ENCODE measurements around the gene SERPINE1.

Gene SERPINE1

DNA sequence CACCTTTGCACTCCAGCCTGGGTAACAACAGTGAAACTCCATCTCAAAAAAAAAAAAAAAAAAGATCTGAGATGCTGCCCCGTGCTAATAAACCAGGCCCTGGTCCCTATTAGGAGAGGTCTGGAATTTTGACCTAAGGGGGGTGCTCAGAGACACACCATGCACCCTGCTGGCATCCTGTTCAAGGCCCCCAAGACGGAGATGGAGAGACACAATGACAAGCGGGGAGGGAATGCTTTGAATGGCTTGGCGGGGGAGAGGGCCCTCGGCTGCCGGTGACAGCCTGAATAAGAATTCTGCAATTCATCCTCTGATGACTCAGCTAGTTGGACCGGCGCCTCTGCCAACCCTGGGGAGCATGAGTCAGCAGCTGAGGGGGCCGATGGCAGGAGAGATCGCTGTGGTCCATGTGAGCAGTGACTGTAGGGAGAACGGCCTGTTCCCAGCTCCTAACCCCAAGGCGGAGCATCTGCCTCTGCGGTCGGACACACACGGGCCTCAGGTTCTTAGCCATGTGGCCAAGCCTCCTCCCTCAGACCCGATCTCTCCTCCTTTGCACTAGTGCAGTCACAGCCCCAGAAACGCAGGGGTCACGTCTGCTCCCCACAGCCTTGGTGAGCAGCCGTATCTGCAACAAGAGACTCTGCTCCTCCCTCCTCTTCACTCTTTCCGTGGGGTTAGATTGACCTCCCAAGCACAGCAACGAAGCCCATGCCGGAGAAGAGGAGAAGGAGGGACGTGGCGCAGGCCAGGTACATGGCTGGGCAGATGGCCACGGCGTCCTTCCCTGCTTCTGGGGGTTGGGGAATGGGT, 26.7 kb upstream of the SERPINE1 start (continued):
- TF ChIP-seq KLF16 (tag by site-specific recombination; IDR thresholded peaks at IDR 0.05) (no peak), ZNF146 (tag by site-specific recombination; IDR thresholded peaks at IDR 0.05) (no peak), ZBTB17 (tag by site-specific recombination; IDR thresholded peaks at IDR 0.05) (peak; percentile 86), ZNF132 (tag by site-specific recombination; IDR thresholded peaks at IDR 0.05; ENCODE audit: borderline replicate concordance) (no peak), KLF9 (tag by site-specific recombination; IDR thresholded peaks at IDR 0.05; ENCODE audit: low read depth) (no peak), ZNF530 (tag by site-specific recombination; IDR thresholded peaks at IDR 0.05; ENCODE audit: low read depth) (no peak), ZNF324 (tag by site-specific recombination; IDR thresholded peaks at IDR 0.05) (peak; percentile 65; the same call in 1 of the 2 replicates), SETDB1 (IDR thresholded peaks at IDR 0.05; ENCODE audit: insufficient read length, low read length) (no peak), ZSCAN30 (tag by site-specific recombination; IDR thresholded peaks at IDR 0.05) (no peak), TRIM28 (IDR thresholded peaks at IDR 0.05; ENCODE audit: borderline replicate concordance, low read length) (no peak), ZNF664 (tag by site-specific recombination; IDR thresholded peaks at IDR 0.05) (no peak), ZNF777 (tag by site-specific recombination; IDR thresholded peaks at IDR 0.05; ENCODE audit: borderline replicate concordance) (no peak), ZNF23 (tag by site-specific recombination; IDR thresholded peaks at IDR 0.05; ENCODE audit: borderline replicate concordance) (no peak), SP7 (tag by site-specific recombination; IDR thresholded peaks at IDR 0.05) (peak; percentile 83), ZNF433 (tag by site-specific recombination; IDR thresholded peaks at IDR 0.05; ENCODE audit: low read depth) (no peak), ZNF529 (tag by site-specific recombination; IDR thresholded peaks at IDR 0.05; ENCODE audit: insufficient replicate concordance) (no peak), ZNF37A (tag by site-specific recombination; IDR thresholded peaks at IDR 0.05) (no peak)
- TF ChIP-seq, protein P1, sequence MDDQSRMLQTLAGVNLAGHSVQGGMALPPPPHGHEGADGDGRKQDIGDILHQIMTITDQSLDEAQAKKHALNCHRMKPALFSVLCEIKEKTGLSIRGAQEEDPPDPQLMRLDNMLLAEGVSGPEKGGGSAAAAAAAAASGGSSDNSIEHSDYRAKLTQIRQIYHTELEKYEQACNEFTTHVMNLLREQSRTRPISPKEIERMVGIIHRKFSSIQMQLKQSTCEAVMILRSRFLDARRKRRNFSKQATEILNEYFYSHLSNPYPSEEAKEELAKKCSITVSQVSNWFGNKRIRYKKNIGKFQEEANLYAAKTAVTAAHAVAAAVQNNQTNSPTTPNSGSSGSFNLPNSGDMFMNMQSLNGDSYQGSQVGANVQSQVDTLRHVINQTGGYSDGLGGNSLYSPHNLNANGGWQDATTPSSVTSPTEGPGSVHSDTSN (CRISPR knock-in tag; IDR thresholded peaks at IDR 0.05), result no peak
- TF ChIP-seq, protein P2, sequence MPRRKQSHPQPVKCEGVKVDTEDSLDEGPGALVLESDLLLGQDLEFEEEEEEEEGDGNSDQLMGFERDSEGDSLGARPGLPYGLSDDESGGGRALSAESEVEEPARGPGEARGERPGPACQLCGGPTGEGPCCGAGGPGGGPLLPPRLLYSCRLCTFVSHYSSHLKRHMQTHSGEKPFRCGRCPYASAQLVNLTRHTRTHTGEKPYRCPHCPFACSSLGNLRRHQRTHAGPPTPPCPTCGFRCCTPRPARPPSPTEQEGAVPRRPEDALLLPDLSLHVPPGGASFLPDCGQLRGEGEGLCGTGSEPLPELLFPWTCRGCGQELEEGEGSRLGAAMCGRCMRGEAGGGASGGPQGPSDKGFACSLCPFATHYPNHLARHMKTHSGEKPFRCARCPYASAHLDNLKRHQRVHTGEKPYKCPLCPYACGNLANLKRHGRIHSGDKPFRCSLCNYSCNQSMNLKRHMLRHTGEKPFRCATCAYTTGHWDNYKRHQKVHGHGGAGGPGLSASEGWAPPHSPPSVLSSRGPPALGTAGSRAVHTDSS (tag by site-specific recombination; IDR thresholded peaks at IDR 0.05), result no peak
- TF ChIP-seq, protein P3, sequence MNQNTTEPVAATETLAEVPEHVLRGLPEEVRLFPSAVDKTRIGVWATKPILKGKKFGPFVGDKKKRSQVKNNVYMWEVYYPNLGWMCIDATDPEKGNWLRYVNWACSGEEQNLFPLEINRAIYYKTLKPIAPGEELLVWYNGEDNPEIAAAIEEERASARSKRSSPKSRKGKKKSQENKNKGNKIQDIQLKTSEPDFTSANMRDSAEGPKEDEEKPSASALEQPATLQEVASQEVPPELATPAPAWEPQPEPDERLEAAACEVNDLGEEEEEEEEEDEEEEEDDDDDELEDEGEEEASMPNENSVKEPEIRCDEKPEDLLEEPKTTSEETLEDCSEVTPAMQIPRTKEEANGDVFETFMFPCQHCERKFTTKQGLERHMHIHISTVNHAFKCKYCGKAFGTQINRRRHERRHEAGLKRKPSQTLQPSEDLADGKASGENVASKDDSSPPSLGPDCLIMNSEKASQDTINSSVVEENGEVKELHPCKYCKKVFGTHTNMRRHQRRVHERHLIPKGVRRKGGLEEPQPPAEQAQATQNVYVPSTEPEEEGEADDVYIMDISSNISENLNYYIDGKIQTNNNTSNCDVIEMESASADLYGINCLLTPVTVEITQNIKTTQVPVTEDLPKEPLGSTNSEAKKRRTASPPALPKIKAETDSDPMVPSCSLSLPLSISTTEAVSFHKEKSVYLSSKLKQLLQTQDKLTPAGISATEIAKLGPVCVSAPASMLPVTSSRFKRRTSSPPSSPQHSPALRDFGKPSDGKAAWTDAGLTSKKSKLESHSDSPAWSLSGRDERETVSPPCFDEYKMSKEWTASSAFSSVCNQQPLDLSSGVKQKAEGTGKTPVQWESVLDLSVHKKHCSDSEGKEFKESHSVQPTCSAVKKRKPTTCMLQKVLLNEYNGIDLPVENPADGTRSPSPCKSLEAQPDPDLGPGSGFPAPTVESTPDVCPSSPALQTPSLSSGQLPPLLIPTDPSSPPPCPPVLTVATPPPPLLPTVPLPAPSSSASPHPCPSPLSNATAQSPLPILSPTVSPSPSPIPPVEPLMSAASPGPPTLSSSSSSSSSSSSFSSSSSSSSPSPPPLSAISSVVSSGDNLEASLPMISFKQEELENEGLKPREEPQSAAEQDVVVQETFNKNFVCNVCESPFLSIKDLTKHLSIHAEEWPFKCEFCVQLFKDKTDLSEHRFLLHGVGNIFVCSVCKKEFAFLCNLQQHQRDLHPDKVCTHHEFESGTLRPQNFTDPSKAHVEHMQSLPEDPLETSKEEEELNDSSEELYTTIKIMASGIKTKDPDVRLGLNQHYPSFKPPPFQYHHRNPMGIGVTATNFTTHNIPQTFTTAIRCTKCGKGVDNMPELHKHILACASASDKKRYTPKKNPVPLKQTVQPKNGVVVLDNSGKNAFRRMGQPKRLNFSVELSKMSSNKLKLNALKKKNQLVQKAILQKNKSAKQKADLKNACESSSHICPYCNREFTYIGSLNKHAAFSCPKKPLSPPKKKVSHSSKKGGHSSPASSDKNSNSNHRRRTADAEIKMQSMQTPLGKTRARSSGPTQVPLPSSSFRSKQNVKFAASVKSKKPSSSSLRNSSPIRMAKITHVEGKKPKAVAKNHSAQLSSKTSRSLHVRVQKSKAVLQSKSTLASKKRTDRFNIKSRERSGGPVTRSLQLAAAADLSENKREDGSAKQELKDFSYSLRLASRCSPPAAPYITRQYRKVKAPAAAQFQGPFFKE (tag by site-specific recombination; IDR thresholded peaks at IDR 0.05; ENCODE audit: borderline replicate concordance), result no peak
- TF ChIP-seq, protein P4, sequence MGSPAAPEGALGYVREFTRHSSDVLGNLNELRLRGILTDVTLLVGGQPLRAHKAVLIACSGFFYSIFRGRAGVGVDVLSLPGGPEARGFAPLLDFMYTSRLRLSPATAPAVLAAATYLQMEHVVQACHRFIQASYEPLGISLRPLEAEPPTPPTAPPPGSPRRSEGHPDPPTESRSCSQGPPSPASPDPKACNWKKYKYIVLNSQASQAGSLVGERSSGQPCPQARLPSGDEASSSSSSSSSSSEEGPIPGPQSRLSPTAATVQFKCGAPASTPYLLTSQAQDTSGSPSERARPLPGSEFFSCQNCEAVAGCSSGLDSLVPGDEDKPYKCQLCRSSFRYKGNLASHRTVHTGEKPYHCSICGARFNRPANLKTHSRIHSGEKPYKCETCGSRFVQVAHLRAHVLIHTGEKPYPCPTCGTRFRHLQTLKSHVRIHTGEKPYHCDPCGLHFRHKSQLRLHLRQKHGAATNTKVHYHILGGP (tag by site-specific recombination; IDR thresholded peaks at IDR 0.05), result no peak
- TF ChIP-seq, protein P5, sequence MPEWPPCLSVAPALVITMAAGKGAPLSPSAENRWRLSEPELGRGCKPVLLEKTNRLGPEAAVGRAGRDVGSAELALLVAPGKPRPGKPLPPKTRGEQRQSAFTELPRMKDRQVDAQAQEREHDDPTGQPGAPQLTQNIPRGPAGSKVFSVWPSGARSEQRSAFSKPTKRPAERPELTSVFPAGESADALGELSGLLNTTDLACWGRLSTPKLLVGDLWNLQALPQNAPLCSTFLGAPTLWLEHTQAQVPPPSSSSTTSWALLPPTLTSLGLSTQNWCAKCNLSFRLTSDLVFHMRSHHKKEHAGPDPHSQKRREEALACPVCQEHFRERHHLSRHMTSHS (tag by site-specific recombination; IDR thresholded peaks at IDR 0.05), result no peak
- TF ChIP-seq, protein P6, sequence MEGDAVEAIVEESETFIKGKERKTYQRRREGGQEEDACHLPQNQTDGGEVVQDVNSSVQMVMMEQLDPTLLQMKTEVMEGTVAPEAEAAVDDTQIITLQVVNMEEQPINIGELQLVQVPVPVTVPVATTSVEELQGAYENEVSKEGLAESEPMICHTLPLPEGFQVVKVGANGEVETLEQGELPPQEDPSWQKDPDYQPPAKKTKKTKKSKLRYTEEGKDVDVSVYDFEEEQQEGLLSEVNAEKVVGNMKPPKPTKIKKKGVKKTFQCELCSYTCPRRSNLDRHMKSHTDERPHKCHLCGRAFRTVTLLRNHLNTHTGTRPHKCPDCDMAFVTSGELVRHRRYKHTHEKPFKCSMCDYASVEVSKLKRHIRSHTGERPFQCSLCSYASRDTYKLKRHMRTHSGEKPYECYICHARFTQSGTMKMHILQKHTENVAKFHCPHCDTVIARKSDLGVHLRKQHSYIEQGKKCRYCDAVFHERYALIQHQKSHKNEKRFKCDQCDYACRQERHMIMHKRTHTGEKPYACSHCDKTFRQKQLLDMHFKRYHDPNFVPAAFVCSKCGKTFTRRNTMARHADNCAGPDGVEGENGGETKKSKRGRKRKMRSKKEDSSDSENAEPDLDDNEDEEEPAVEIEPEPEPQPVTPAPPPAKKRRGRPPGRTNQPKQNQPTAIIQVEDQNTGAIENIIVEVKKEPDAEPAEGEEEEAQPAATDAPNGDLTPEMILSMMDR (tag by site-specific recombination; IDR thresholded peaks at IDR 0.05), result no peak
- TF ChIP-seq, protein P7, sequence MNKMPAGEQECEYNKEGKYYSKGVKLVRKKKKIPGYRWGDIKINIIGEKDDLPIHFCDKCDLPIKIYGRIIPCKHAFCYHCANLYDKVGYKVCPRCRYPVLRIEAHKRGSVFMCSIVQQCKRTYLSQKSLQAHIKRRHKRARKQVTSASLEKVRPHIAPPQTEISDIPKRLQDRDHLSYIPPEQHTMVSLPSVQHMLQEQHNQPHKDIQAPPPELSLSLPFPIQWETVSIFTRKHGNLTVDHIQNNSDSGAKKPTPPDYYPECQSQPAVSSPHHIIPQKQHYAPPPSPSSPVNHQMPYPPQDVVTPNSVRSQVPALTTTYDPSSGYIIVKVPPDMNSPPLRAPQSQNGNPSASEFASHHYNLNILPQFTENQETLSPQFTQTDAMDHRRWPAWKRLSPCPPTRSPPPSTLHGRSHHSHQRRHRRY (tag by site-specific recombination; IDR thresholded peaks at IDR 0.05), result no peak
- TF ChIP-seq, protein P8, sequence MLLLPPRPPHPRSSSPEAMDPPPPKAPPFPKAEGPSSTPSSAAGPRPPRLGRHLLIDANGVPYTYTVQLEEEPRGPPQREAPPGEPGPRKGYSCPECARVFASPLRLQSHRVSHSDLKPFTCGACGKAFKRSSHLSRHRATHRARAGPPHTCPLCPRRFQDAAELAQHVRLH (tag by site-specific recombination; IDR thresholded peaks at IDR 0.05), result no peak

Measured in HEK293 (cell line).